ENCODE data around the gene UBA3. TPM values are rescaled to one million over a fixed set of nuclear protein-coding genes. Genes with fewer than 3 reads are reported as not detected.

The UBA3 gene
- polyA plus RNA-seq, 1 donor from 2014 or later: 41.9 TPM

DNA sequence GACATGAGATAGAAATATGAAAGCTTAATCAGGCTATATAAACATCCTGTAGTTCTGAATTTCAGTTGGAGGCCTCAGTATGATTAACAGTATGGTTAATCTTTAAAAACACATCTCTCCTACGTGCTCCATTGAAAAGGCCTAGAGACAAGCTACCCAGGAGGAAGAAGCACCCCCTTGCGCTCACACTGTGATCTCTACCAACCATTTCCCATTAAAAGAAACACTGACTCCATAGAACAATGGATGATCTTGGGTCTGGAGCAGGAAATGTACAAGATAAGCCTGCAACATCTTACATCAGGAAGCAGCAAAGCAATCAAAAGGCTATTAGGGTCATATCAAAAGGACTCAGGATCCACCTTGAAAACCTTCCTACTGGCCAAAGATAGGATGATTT, 63.3 kb downstream of the UBA3 start:
- no peak overlapping the region for H3K4me3 Mint-ChIP-seq
- no peak overlapping the region for H3K27ac Mint-ChIP-seq
- H3K9me3 Mint-ChIP-seq: no peaks in the 10 kb centered on the region
- H3K36me3 Mint-ChIP-seq: peaks cover 2% of the 10 kb centered on the region
- H3K4me1 Mint-ChIP-seq: peaks cover 4 to 12% (median 12%) of the 10 kb centered on the region in 3 donors
- H3K27me3 Mint-ChIP-seq: no peaks in the 10 kb centered on the region

DNA sequence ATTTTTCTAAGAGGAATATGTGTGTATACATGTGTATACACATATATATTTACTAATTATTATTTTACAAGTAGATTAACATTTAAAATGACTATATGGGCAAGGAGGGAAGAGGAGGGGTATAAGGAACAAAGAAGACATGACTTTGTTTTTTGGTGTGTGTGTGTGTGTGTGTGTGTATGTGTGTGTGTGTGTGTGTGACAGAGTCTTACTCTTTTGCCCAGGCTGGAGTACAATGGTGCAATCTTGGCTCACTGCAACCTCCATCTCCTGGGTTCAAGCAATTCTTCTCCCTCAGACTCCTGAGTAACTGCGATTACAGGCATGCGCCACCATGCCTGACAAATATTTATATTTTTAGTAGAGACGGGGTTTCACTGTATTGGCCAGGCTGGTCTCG, 64.1 kb downstream of the UBA3 start:
- Mint-ChIP-seq H3K9me3 (no peaks in the 10 kb centered on the region), H3K4me1 (peaks cover 4 to 12% (median 12%) of the 10 kb centered on the region in 3 donors), H3K27ac (no peak overlapping the region), H3K36me3 (peaks cover 2% of the 10 kb centered on the region), H3K4me3 (no peak overlapping the region), H3K27me3 (no peaks in the 10 kb centered on the region)

DNA sequence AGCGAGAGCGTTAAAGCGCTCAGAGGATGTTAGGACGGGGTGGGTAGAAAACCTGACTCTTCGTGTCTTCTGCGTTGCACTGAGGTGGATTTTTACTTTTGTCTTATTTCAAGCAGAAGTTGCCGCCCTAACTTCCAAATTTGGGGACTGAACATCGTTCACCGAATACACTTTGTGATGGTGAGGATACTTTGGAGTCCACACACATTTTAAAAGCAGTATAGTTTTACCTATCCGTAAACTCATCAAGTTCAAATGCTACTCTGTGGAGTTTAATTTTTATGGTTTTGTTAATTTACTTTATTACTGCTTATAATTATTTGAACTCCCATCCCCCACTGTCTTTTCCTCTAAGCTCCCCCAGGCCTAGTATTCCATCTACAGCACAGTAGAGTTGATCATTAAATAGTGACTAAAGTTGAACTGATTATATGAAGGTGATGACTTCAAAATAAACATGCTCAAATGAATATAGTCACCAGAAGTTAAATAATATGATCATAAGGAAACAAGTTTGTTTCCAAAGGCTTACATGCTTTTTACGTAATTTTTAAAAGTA, 66.1 kb downstream of the UBA3 start:
- H3K27ac Mint-ChIP-seq: peak overlapping the region in 2 of 3 donors; percentile 53 to 66
- H3K36me3 Mint-ChIP-seq: peaks cover 2% of the 10 kb centered on the region
- no peaks in the 10 kb centered on the region for H3K27me3 Mint-ChIP-seq
- H3K4me1 Mint-ChIP-seq: peaks cover 4 to 12% (median 12%) of the 10 kb centered on the region in 3 donors
- no peaks in the 10 kb centered on the region for H3K9me3 Mint-ChIP-seq
- H3K4me3 Mint-ChIP-seq: peak overlapping the region; percentile 84 to 93 (median 92)

DNA sequence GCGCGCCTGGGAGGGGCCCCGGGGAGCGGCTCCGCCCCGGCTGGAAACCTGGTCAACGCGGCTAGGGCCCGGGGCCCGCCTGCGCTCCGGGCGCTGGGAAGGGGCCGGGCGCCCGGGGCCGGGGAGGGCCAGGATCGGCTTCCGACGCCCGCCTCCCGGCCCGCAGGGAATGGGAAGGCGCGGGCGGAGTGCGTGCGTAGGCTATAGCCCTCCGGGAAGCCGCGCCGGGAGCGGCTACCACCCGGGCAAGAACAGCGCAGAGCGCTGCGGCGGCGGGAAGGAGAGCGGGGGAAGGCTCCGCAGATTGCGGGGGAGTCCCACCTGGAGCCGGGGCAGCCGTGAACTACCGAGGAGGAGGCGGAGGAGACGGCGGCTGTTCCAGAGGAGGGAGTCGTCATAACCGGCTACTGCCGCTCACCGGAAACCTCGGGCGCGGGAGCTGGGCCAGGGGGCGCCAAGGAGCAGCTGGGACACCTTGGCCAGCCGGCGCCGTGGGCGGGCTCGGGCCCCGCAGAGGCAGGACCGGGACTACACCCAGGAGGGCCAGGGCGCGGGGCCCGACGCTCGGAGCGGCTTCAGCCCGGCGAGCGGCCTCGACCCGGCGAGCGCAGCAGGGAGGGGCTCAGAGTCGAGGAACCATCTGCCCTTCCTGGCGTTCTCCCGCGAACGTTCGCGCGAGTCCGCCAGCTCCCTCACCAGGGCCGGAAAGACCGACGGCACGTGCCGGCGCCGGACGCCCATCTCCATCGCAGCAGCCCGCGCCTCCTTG, 66.7 kb downstream of the UBA3 start, which contains the start of gene EOGT:
Gene EOGT, minus strand, starts transcription at position 432 of the 769 bp plus-strand sequence. CDS start 3,838 bp downstream, outside the sequence.
- Mint-ChIP-seq H3K4me1 (peaks cover 4 to 12% (median 12%) of the 10 kb centered on the region in 3 donors), H3K27me3 (no peaks in the 10 kb centered on the region), H3K4me3 (peak within 1 kb of the TSS; percentile 84 to 93 (median 92)), H3K27ac (peak within 1 kb of the TSS; percentile 68 to 92 (median 87)), H3K36me3 (peaks cover 2% of the 10 kb centered on the region), H3K9me3 (no peaks in the 10 kb centered on the region)

DNA sequence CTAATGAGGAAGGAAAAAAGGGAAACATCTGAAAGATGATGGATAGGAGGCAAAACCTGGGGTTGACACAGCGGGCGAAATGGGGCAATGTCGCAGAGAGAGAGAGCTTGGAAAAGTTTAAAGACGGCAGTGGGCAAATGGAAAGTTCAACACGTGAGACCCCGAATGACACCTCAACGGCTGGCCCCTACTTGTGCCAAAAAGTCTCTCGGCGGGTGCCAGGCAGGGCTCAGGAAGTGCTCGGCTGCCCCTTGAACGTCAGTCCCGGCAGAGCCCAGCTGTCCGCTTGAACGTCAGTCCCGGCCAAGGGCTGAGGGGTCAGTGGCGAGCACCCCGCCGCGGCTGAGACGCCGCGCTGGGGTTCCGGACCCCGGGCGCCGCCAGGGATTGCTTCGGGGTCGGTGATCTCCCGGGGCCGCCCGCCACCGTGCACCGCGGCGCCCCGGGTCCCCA, 67.3 kb downstream of the UBA3 start:
- Mint-ChIP-seq H3K27ac (peak overlapping the region; percentile 68 to 92 (median 87)), H3K4me3 (peak overlapping the region; percentile 39 to 91 (median 86)), H3K36me3 (peaks cover 2% of the 10 kb centered on the region), H3K9me3 (no peaks in the 10 kb centered on the region), H3K4me1 (peaks cover 4 to 12% (median 12%) of the 10 kb centered on the region in 3 donors), H3K27me3 (no peaks in the 10 kb centered on the region)

DNA sequence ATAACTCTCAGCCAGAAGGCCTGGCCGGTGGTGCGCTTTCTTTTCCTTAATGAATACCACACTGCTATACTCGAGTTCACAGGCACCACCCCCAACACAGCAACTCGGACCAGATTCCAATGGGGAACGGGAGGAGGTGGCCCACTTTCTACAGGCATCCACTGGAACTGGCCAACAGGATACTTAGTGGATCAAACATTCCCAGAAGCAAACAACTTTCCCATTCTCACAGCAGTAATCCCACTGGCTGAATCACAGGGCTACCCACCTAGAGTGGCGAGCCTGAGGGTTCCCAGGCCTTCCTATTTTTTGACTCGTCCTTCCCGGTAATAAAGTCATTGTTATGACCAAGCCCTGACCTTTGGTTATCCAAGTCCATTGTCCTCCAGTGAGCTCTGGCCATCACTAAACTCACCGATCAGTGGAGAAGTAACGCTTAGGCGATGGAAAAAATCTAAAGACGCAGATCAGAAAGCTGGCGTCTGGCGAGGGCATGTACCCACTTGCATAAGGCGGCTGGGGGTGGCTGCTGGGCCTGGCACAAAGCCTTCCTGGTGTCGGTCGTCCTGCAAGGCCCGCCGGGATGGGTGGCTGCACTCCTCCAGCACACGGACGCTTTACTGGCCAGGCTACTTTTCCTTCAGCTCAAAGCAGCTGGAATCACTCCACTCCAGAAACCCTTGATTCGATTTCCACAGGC, 67.9 kb downstream of the UBA3 start:
- peaks cover 4 to 12% (median 12%) of the 10 kb centered on the region in 3 donors for H3K4me1 Mint-ChIP-seq
- peak overlapping the region; percentile 39 to 91 (median 86) for H3K4me3 Mint-ChIP-seq
- H3K27me3 Mint-ChIP-seq: no peaks in the 10 kb centered on the region
- H3K9me3 Mint-ChIP-seq: no peaks in the 10 kb centered on the region
- no peaks in the 10 kb centered on the region for H3K36me3 Mint-ChIP-seq
- H3K27ac Mint-ChIP-seq: peak overlapping the region; percentile 68 to 92 (median 87)

DNA sequence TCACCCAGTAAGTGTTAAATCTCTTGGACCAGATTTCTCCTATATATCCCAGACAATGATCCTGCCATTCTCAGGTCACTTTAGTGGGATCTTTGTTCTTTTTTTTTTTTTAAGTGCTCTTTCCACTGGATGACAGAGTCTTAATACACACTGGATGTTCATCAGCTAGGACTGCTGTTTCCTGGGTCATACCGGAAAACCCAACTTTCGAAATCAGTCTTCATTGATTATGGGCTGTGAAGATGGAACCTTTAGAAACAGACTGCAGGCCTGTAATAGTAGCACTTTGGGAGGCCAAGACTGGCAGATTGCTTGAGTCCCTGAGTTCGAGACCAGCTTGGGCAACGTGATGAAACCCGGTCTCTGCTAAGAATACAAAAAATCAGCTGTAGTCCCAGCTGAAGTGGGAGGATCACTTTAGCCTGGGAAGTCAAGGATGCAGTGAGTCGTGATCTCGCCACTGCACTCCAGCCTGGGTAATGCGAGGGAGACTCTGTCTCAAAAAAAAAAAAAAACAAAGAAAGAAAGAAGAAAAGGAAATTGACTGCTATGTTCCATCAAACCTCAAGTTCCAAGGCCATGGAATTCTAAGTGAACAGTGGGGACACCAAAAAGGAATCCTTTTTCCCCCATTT, 69.0 kb downstream of the UBA3 start:
- H3K9me3 Mint-ChIP-seq: no peaks in the 10 kb centered on the region
- H3K27ac Mint-ChIP-seq: peak overlapping the region in 1 of 3 donors; percentile 57
- no peaks in the 10 kb centered on the region for H3K27me3 Mint-ChIP-seq
- H3K36me3 Mint-ChIP-seq: no peaks in the 10 kb centered on the region
- H3K4me3 Mint-ChIP-seq: peak overlapping the region in 3 of 4 donors; percentile 43 to 88 (median 79)
- peaks cover 4 to 12% (median 12%) of the 10 kb centered on the region in 3 donors for H3K4me1 Mint-ChIP-seq

DNA sequence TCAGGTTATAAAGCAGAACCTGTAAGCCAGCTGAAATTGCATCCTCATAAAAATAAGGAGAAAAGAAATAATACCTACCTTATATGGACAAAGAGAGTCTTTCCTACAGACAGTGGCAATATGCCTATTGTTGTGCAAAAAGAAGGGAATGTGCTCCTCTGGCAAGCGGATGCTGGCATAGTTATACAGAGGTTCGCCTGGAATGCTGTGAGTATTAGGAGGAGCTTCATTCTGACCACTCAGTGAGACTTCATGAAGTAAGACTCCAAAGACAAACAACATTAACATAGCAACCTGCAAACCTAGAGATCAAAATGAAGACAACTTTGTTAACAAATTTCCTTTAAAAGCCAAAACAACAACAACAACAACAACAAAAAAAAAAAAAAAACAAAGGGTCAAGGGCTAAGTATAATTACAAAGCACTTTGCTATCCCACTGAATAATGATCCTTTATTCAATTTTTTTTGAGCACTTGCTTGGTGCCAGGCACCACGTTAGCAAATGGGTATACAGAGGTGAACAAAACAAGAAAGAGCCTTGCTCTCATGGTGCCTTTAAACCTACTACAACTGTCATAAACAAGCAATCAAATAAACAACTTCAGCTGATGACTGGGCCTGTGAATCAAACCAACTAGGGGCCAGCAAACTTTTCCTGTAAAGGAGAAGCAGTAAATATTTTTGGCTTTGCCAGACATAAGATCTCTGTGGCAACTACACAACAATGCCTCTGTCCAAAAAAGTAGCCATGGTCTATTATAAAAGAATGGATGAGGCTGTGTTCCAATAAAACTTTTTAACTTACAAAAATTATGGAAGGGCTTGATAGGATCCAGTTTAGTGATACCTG, 70.4 kb downstream of the UBA3 start:
- no peak overlapping the region for H3K27ac Mint-ChIP-seq
- H3K27me3 Mint-ChIP-seq: no peaks in the 10 kb centered on the region
- no peaks in the 10 kb centered on the region for H3K9me3 Mint-ChIP-seq
- H3K36me3 Mint-ChIP-seq: peaks cover 6% of the 10 kb centered on the region
- peak overlapping the region in 1 of 4 donors; percentile 88 for H3K4me3 Mint-ChIP-seq
- H3K4me1 Mint-ChIP-seq: peaks cover 4 to 8% (median 6%) of the 10 kb centered on the region in 3 donors

DNA sequence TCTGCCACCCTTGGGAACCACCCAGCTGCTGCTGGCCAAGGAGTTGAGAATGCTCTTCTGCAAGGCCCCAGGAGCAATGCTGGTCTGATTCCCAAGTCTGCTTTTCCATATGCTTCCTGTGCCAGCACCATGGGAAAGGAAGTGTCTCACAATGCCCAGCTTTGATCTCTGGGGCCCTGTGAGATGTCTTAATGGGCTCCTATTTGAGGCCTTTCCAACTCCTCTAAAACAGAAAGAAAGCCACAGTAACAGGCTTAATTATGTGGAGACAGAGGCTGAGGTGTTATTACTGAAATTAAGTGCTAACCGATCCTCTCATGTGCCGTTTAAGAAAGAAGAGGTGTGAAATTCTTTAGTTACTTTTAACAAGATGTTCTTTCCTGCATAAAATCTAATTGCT, 71.2 kb downstream of the UBA3 start:
- peaks cover under 1 to 5% (median 3%) of the 10 kb centered on the region in 3 donors for H3K4me1 Mint-ChIP-seq
- H3K27ac Mint-ChIP-seq: no peak overlapping the region
- H3K27me3 Mint-ChIP-seq: no peaks in the 10 kb centered on the region
- peaks cover 8% of the 10 kb centered on the region for H3K36me3 Mint-ChIP-seq
- H3K9me3 Mint-ChIP-seq: no peaks in the 10 kb centered on the region
- no peak overlapping the region for H3K4me3 Mint-ChIP-seq

DNA sequence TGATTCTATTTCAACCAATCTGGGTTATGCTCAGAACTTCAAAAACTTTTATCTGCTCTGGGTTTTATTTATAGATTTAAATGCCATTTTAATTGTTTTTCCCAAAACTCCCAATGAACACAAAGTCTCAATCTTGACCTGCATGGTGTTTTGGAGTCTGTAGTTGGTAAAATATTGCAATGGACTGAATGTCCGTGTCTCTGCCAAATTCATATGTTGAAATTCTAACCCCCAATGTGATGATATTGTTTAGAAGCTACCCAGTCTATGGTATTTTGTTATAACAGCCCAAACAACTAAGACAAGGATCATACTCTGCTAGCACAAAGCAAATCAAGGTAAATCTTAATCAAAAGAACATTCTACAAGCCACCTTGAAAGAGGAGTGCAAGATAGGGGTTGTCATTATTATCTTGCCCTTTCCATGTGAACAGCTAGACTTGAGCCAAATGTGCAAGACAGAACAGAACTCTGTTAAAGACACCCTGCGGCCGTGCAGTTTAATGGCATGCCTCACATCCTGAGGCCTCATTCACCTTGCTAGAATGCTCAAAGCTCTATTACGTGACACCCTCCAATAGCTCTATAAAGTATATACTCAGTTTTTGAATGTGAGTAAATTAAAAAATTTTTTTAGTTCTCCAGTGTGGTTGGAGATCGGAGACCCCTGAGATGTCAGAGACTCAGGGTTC, 74.2 kb downstream of the UBA3 start:
- Mint-ChIP-seq H3K4me3 (no peak overlapping the region), H3K27me3 (no peaks in the 10 kb centered on the region), H3K36me3 (peaks cover 16% of the 10 kb centered on the region), H3K4me1 (no peaks in the 10 kb centered on the region), H3K9me3 (peaks cover 0 to 1% (median 0%) of the 10 kb centered on the region in 3 donors), H3K27ac (no peak overlapping the region)

DNA sequence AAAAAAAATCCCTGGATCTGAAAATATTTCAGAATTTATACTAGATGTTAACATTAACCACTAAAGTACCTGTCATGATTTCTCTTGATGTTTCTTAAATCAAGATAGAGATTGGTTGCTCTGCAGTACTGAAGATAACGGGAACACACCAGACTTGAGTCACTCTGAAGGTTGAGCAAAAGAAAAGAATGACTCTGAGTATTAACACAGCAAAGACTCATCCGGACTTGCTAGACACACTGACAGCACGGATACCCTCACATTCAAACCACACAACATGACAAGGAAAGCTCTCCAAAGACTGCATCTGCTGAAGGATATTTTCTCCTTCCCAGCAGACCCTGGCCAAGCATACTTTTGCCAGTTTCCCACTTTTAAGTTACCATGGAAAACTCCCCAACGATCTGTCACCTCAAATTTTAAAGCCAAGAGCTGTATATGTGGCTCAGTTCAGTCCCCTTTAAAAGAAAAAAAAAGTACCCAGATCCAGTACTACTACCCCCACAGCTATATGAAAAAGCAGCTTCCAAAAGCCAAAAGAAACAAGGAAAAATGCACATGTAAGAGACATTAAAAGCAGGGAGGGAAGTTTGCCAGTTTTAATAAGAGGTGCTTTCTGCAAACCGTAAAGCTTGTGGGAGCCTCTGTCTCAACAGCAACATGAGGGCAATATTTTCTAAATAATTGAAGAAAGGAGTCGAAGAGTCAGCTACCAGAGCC, 74.9 kb downstream of the UBA3 start:
- Mint-ChIP-seq H3K27me3 (no peaks in the 10 kb centered on the region), H3K4me1 (no peaks in the 10 kb centered on the region), H3K9me3 (peaks cover 0 to 1% (median 0%) of the 10 kb centered on the region in 3 donors), H3K4me3 (no peak overlapping the region), H3K36me3 (peaks cover 16% of the 10 kb centered on the region), H3K27ac (no peak overlapping the region)

All from IgD-negative memory B cell (primary cell).